GM12873 (cell line): ENCODE data around the gene SORBS1.

Experiments
- TF ChIP-seq, protein P1 (sequence below): IDR thresholded peaks from 2 replicates; pipeline ENCODE4 v1.5.1; 2012; ENCODE audit warnings: low read depth, mild to moderate bottlenecking, moderate library complexity, low read length, control low read depth; ENCODE audit not compliant: insufficient read depth; ENCODE audit errors: missing control alignments

Gene SORBS1

DNA sequence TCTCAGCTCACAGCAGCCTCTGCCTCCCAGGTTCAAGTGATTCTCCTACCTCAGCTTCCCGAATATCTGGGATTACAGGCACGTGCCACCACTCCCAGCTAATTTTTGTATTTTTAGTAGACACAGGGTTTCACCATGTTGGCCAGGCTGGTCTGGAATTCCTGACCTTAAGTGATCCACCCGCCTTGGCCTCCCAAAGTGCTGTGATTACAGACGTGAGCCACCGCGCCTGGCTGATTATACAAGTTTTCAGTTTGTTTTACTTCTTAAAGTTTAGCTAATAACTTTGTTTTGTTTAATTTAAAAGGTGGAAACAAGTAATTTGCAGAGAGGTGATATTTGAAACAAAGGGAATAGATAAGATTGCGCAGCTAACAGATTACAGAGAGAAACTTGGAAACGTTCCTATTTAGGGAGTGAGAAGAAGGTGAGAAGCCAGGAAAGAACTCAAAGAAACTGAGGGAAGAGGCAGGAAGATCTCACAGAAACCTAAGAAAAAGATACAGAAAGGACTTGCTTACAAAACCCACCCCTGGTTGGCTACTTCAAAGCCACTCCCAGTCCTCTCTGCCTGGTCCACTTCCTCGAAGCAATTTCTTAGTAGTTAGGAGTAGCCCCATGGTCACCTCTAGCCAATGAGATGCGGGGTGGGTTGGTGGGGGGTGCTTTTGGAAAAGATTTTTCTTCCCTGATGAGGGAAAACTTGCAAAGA, 255.4 kb downstream of the SORBS1 start:
- TF ChIP-seq, protein P1, sequence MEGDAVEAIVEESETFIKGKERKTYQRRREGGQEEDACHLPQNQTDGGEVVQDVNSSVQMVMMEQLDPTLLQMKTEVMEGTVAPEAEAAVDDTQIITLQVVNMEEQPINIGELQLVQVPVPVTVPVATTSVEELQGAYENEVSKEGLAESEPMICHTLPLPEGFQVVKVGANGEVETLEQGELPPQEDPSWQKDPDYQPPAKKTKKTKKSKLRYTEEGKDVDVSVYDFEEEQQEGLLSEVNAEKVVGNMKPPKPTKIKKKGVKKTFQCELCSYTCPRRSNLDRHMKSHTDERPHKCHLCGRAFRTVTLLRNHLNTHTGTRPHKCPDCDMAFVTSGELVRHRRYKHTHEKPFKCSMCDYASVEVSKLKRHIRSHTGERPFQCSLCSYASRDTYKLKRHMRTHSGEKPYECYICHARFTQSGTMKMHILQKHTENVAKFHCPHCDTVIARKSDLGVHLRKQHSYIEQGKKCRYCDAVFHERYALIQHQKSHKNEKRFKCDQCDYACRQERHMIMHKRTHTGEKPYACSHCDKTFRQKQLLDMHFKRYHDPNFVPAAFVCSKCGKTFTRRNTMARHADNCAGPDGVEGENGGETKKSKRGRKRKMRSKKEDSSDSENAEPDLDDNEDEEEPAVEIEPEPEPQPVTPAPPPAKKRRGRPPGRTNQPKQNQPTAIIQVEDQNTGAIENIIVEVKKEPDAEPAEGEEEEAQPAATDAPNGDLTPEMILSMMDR, result no peak

DNA sequence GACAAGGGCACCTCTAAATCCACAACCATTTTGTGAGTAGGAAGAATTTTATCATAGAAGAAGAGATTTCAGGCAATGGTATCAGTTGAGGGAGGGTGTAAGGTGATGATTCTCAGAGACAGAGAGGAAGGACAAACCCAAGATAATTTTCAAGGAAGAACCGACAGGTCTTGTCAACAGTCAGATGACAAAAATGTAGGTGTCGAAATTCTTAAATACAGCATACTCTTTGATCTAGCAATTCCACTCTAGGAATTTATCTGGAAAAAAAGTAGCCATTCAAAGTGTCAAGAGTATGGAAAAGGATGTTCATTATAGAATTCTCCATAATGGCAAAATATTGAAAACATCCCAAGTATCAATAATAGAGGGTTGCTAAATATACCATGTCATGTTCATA, 256.2 kb downstream of the SORBS1 start:
- TF ChIP-seq, protein P1, result no peak

DNA sequence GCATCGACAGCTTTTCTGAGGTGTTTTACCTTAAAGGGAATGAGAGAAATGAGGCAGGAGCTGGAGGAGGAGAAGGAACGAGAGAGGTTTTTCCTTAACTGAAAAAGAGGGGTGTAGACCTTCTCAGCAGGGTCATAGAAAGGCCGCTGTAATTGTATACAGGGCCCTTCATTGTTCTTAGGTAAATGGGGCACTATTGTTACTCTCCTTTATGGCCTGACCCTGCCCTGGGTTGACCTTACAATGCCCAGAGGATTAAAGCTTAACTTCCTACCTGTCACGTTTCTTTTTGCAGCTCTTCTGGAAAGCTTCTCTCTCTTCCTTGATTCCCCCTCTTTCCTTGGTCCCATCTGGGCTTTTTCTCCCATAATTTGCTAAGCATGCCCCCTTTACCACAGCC, 256.7 kb downstream of the SORBS1 start:
- TF ChIP-seq, protein P1, result no peak

DNA sequence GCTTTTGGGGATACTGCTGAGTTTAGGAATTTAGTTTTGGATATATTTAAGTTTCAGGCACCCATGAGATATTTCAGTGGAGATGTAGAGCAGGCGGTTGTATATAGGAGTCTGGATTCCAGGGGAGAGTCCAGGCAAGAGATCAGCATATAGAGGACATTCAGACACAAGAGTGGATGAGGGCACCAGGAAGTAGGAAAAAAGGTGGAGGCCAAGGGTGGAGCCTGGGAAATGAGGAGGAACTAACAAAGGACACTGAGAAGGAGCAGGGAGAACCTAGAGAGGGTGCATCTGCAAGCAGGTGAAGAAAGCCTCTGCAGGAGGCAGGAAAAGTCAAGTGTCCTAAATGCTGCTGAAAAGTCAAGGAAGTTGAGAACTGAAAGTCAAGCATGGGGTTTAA, 257.2 kb downstream of the SORBS1 start:
- TF ChIP-seq, protein P1, result no peak

DNA sequence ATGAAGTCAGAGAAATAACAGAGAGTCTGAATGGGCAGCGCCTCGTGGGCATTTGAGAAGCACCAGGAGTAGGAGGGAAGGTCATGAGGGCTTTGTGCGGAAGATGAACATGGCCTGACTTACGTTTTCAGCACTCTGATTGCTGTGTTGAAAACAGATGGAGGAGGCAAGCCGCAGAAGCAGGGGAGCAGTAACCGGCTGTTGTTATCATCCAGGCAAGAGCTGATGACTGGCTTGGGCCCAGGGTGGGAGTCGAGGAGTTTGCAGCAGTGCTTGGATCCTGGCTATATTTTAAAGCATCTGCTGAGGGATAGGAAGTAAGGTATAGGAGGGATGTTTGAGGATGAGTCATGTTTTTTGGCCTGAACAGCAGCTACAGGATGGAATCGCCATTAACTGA, 257.6 kb downstream of the SORBS1 start:
- TF ChIP-seq, protein P1, result no peak

DNA sequence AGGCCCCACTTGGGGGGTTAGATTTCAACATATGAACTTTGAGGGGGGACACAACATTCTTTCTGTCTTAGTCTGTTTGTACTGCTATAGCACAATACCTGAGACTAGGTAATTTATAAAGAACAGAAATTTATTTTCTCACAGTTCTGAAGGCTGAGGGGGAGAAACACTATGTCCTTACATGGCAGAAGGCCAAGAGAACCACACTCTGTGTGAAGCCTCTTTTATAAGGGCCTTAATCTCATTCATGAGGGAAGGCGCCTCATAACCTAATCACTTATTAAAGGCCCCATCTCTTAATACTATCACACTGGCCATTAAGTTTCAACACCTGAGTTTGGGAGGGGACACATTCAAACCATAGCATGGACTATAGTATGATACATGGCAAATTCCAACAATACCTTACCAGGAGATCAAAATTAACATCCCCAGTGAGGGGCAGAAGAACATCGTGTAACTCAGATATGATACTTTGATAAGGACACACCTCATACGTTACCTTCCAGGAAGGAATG, 261.1 kb downstream of the SORBS1 start:
- TF ChIP-seq, protein P1, result no peak

DNA sequence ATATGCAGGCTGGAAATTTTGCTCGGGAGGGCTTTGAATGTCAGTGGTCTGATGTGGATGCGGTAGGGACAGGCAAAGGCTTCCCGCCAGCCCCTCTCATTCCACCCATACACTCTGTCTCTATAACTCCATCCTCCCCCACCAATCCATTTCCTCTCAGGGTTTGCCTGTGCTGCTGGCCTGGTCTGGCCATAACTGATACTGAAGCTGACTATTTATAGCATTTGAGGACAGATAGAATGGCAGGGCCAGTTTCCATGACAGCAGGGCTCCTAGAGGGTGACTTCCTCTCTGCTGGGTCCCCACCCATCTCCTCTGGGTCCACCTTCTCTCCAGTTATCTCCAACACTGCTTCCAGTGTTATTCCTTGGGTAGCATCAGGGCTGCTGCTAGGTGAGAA, 263.8 kb downstream of the SORBS1 start:
- TF ChIP-seq, protein P1, result no peak
